Neural progenitor cell (in vitro differentiated cells): ENCODE results near the gene LEPR.

ENCODE experiments used
- CTCF ChIP-seq: fragments of 200-600 bp; sonication (generic); IDR thresholded peaks from 2 replicates; pipeline ENCODE4 v1.5.1; 2017; ENCODE audit warnings: antibody characterized with exemption, mild to moderate bottlenecking
- EZH2 ChIP-seq: fragments of 200-600 bp; sonication (generic); IDR thresholded peaks from 2 replicates; pipeline ENCODE4 v1.6.1; 2017; ENCODE audit warnings: antibody characterized with exemption, mild to moderate bottlenecking, moderate library complexity
- EZH2phosphoT487 ChIP-seq: fragments of 200-600 bp; sonication (generic); IDR thresholded peaks from 2 replicates; pipeline ENCODE4 v1.6.1; 2017; ENCODE audit warnings: antibody characterized with exemption

GRCh38 chr1:65377496-65378246 lies 42.8 kb upstream of the LEPR start:
- no peak for TF ChIP-seq CTCF
- TF ChIP-seq EZH2phosphoT487 = no peak
- TF ChIP-seq EZH2 = no peak
